Adrenal gland (tissue), 12 donors: ENCODE measurements around the gene RBKS. TPM values are rescaled to one million over a fixed set of nuclear protein-coding genes. Genes with fewer than 3 reads are reported as not detected.

ENCODE experiments used
- DNase-seq, 7 donors: peaks; one replicate each; pipeline ENCODE4 v3.0.0-alpha.2; 2019 to 2020
- H3K27ac ChIP-seq, 5 donors: fragments of 200-600 bp; sonication (generic) in 4 of 5; 1 replicate in 3 of 5; 2 replicates in 2 of 5; pipeline versions ENCODE4 v1.5.1 to v1.8.0; 2016 to 2020; ENCODE audit warnings: mild to moderate bottlenecking in 1 of 5
- H3K27me3 ChIP-seq: fragments of 200-600 bp; 2 replicates; pipeline ENCODE4 v1.8.0; 2021
- H3K36me3 ChIP-seq, 2 donors: fragments of 200-600 bp; replicated peaks in 1 of 2; 1 replicate in 1 of 2; 2 replicates in 1 of 2; pipeline versions ENCODE4 v1.5.1 to v1.8.0; 2018 to 2022
- H3K4me1 ChIP-seq, 2 donors: fragments of 200-600 bp; replicated peaks in 1 of 2; 1 replicate in 1 of 2; 2 replicates in 1 of 2; pipeline versions ENCODE4 v1.5.1 to v1.8.0; 2018 to 2021
- H3K4me3 ChIP-seq, 4 donors: fragments of 200-600 bp; sonication (generic) in 3 of 4; one replicate each; pipeline ENCODE4 v1.5.1; 2016 to 2018
- H3K9me3 ChIP-seq, 3 donors: fragments of 200-600 bp; sonication (generic) in 1 of 3; replicated peaks in 1 of 3; 1 replicate in 2 of 3; 2 replicates in 1 of 3; pipeline versions ENCODE4 v1.5.1 to v1.8.0; 2016 to 2021
- POLR2A ChIP-seq, 2 donors: fragments of 450-650 bp; IDR thresholded peaks; one replicate each; pipeline ENCODE4 v1.6.1; 2017; ENCODE audit warnings: antibody characterized with exemption in 2 of 2, mild to moderate bottlenecking in 2 of 2, moderate library complexity in 1 of 2
- WGBS, 4 donors: extraction: QIAGEN DNeasy Blood & Tissue Kit in 2 of 4; methylation state at CpG; one replicate each; pipeline versions ENCODE4 v1.1.5 to v1.1.7; 2013 to 2017; 5-methylcytosine and 5-hydroxymethylcytosine counted together
- intact Hi-C, 2 donors: fragments of 100-400 bp; cut with DNase I; formaldehyde crosslinking; loops; one replicate each; pipeline versions ENCODE4 v1.14.1 to v1.15.0; 2022 to 2023
- polyA plus RNA-seq, 3 donors: library from polyadenylated mRNA; stranded (reverse); fragments of 200-250 nt in 2 of 3; fragments of 350-450 nt in 1 of 3; fragmentation: Illumina TruSeq in 1 of 3; extraction: RNeasy Lipid Tissue Mini Kit (QIAGEN cat#74804) in 1 of 3; gene quantifications; one replicate each; pipeline ENCODE4 v1.2.3, GENCODE V29; 2013 to 2014
- total RNA-seq, 9 donors: library from RNA; depleted of rRNA in 4 of 9; stranded (reverse); fragments of >200 nt in 4 of 9; fragments of 120-200 nt in 1 of 9; fragmentation: NEBNext Ultra II Directional in 1 of 9; extraction: Animal tissue kit (Norgen Biotek cat#: 25700) in 1 of 9; gene quantifications; one replicate each; pipeline versions ENCODE4 v1.1.0 to v1.2.4, GENCODE V29; 2013 to 2023
- TF ChIP-seq, protein P1 (sequence below), 6 experiments: fragments of 450-650 bp in 4 of 6; fragments of 200-600 bp in 2 of 6; sonication (generic) in 1 of 6; IDR thresholded peaks; 1 replicate in 5 of 6; 2 replicates in 1 of 6; pipeline versions ENCODE4 v1.5.1 to v1.8.0; 2016 to 2021; ENCODE audit warnings: antibody characterized with exemption in 6 of 6, mild to moderate bottlenecking in 2 of 6, moderate library complexity in 1 of 6
- donor health status: healthy with polysubstance abuse.
- donor health status: Bipolar disorder and iron deficiency.
- donor health status: DM: yes; HTN: yes; CAD: no.
- donor health status: DM: no; HTN: no; CAD: no.
- donor health status: DM: no; HTN: no; CAD: no.
- donor health status: DM: yes; HTN: yes; CAD: no.

The RBKS gene
- total and polyA plus RNA-seq, 12 donors = 9.1 to 54.4 (median 20.3) TPM

DNA sequence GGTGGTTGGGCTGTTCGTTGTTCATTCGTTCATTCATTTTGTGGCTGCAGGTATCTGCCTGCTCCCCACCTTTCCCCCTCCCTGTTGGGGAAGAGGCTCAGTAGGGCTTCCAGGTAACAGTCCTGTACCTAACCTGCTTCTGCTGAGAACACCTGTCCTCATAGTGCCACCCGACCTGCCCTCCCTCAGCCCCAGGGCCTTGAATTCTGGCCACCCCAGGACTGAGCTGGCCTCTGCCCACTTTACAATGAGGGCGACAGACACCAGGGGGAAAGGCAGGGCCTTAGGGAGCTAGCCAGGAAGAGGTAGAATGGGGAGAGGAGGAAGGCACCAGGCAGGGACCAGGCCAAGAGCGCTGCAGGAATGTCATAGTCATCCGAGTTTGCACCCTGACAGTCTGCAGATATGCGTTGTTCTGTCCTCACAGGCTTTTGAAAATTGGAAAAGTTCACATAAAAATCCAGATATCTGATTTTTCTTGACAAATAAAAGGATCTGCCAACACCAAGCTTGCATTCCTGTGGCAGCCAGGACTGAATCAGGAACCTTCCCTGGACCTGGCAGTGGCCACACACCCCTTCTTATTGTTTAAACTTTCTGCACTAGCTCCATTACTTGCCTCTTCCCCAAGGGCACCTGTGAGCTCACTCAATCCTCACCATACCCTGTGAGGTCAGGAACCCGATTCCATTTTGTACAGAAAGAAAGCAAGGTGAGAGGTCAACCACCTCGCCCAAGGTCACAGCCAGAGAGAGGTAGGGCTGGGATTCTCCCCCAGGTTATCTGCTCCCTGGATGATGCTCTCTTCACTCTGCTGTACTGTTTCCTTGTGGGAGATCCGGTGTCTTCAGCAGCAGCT, 153.9 kb downstream of the RBKS start:
- TF ChIP-seq, protein P1, sequence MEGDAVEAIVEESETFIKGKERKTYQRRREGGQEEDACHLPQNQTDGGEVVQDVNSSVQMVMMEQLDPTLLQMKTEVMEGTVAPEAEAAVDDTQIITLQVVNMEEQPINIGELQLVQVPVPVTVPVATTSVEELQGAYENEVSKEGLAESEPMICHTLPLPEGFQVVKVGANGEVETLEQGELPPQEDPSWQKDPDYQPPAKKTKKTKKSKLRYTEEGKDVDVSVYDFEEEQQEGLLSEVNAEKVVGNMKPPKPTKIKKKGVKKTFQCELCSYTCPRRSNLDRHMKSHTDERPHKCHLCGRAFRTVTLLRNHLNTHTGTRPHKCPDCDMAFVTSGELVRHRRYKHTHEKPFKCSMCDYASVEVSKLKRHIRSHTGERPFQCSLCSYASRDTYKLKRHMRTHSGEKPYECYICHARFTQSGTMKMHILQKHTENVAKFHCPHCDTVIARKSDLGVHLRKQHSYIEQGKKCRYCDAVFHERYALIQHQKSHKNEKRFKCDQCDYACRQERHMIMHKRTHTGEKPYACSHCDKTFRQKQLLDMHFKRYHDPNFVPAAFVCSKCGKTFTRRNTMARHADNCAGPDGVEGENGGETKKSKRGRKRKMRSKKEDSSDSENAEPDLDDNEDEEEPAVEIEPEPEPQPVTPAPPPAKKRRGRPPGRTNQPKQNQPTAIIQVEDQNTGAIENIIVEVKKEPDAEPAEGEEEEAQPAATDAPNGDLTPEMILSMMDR (IDR thresholded peaks at IDR 0.05) = no peak
- TF ChIP-seq POLR2A (IDR thresholded peaks at IDR 0.05) = no peak
- WGBS, 4 donors = 87 to 94% (median 88%) methylated on average over 9 to 10 of the region's 10 CpGs
- H3K36me3 ChIP-seq = no peaks in the 10 kb centered on the region
- no peaks in the 10 kb centered on the region for H3K9me3 ChIP-seq
- intact Hi-C loops = no loop called here
- peaks cover 16 to 37% of the 10 kb centered on the region in 2 donors for H3K4me1 ChIP-seq
- H3K4me3 ChIP-seq = peak overlapping the region in 1 of 4 donors; percentile 41
- DNase-seq = peak in 1 of 7 donors; percentile 51
- no peaks in the 10 kb centered on the region for H3K27me3 ChIP-seq
- peak overlapping the region; percentile 26 to 95 (median 86) for H3K27ac ChIP-seq

DNA sequence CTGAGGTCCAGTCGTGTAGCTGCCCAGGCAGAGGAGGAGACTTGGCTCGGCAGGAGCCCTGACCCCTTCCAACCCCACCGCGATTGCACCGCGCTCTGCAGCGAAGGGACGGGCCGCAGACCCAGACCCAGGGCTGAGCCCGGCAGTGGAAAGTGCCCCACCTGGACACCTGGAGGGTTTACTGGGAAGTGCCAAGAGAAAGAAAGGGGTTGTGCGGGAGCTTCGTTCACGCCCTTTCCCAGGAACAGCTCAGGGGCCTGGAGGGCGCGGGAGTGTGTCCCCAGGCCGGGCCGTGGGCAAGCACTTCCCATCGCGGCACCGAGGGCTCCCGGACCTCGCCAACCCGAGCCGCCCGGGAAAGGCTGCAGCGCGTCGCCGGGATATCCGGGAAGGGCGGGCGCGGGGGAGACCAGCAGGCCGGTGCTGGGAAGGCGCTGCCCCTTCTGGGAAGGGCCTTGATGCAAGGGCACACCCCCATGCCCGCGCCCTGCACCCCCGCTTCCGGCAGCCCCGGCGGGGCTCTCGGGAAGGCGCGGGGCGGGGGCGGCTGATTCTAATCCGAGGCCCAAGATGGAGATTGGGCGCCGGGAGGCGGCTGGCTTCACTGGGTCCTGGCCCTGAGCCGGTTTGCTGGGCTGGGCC, 154.8 kb downstream of the RBKS start:
- Histone ChIP-seq H3K4me1 (peaks cover 24 to 46% of the 10 kb centered on the region in 2 donors), H3K27ac (peak overlapping the region; percentile 58 to 95 (median 86)), H3K27me3 (no peaks in the 10 kb centered on the region), H3K36me3 (no peaks in the 10 kb centered on the region), H3K9me3 (no peaks in the 10 kb centered on the region), H3K4me3 (peak overlapping the region in 2 of 4 donors; percentile 41 to 42)
- intact Hi-C loops = no loop called here
- DNase-seq = peak; percentile 79 to 94 (median 87)
- TF ChIP-seq, protein P1 (IDR thresholded peaks at IDR 0.05) = peak in 2 of 6 experiments; percentile 5 to 7
- peak; percentile 63 to 69 for TF ChIP-seq POLR2A (IDR thresholded peaks at IDR 0.05)
- 2 to 17% (median 6%) methylated on average over 18 to 51 of the region's 51 CpGs for WGBS, 4 donors

DNA sequence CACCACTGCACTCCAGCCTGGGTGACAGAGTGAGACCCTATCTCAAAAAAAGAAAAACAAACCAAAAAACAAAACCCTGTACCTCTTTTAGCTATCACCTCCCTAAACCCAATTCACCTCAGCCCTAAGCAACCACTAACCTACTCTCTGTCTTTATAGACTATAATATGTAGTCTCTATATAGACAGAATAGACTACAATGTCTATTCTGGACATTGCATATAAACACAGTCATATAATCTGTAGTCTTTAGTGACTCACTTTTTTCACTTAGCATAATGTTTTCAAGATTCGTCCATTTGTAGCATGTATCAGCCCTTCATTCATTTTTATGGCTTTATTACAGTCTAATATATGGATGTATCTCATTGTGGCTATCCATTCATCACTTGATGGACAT, 155.9 kb downstream of the RBKS start:
- Histone ChIP-seq H3K36me3 (no peaks in the 10 kb centered on the region), H3K4me3 (no peak overlapping the region), H3K27me3 (no peaks in the 10 kb centered on the region), H3K27ac (peak overlapping the region in 3 of 5 donors; percentile 25 to 95 (median 93)), H3K4me1 (peaks cover 27 to 55% of the 10 kb centered on the region in 2 donors), H3K9me3 (no peaks in the 10 kb centered on the region)
- intact Hi-C loops = no loop called here
- WGBS, 4 donors = 55 to 74% (median 66%) methylated on average over 1 of the region's 1 CpG
- TF ChIP-seq, protein P1 (IDR thresholded peaks at IDR 0.05) = no peak
- no peak for TF ChIP-seq POLR2A (IDR thresholded peaks at IDR 0.05)
- DNase-seq = no peak

Other genes with a start within 250 kb of the RBKS start
- gene SUPT7L, start 226.8 kb downstream of the RBKS start, total RNA-seq = 10 to 100 TPM; 16.6 to 48.4 (median 32.0) TPM
- gene SUPT7L, start 226.8 kb downstream of the RBKS start, polyA plus RNA-seq = 10 to 100 TPM; 36.8 to 51.4 (median 50.0) TPM
- 10 to 100 TPM; 14.4 to 36.9 (median 22.4) TPM for gene SLC4A1AP, start 226.5 kb downstream of the RBKS start, total RNA-seq
- gene SLC4A1AP, start 226.5 kb downstream of the RBKS start, polyA plus RNA-seq = 10 to 100 TPM; 13.0 to 41.1 (median 15.0) TPM
- gene MRPL33, start 118.7 kb downstream of the RBKS start, total RNA-seq = 1,000 to 10,000 TPM in 1 of 9 donors, 100 to 1,000 TPM in 8; 211 to 1,020 (median 479) TPM
- 100 to 1,000 TPM; 253 to 508 (median 491) TPM for gene MRPL33, start 118.7 kb downstream of the RBKS start, polyA plus RNA-seq
- gene BABAM2, start 342 bp upstream of the RBKS start, total RNA-seq = 100 to 1,000 TPM in 8 of 9 donors, 10 to 100 TPM in 1; 88.2 to 925 (median 373) TPM
- 100 to 1,000 TPM; 150 to 323 (median 279) TPM for gene BABAM2, start 342 bp upstream of the RBKS start, polyA plus RNA-seq